Muscle layer of colon (tissue), 2 donors: ENCODE results near the gene LHX3.

Experiments used
- H3K27ac ChIP-seq: one replicate; pipeline ENCODE4 v1.7.0; 2013; ENCODE audit warnings: low read depth, mild to moderate bottlenecking, low read length, moderate library complexity
- H3K27me3 ChIP-seq, 2 donors: one replicate each; pipeline ENCODE4 v1.7.0; 2013; ENCODE audit warnings: low read length in 2 of 2, mild to moderate bottlenecking in 2 of 2; ENCODE audit not compliant: insufficient read depth in 2 of 2, control insufficient read depth in 1 of 2
- H3K36me3 ChIP-seq: one replicate; pipeline ENCODE4 v1.7.0; 2013; ENCODE audit warnings: mild to moderate bottlenecking, low read length; ENCODE audit not compliant: insufficient read depth
- H3K4me1 ChIP-seq: one replicate; pipeline ENCODE4 v1.7.0; 2013; ENCODE audit warnings: mild to moderate bottlenecking, low read length; ENCODE audit not compliant: insufficient read depth
- H3K4me3 ChIP-seq, 2 donors: one replicate each; pipeline ENCODE4 v1.7.0; 2013; ENCODE audit warnings: low read length in 2 of 2, low read depth in 1 of 2, mild to moderate bottlenecking in 1 of 2, moderate library complexity in 1 of 2
- H3K9ac ChIP-seq: one replicate; pipeline ENCODE4 v1.7.0; 2013; ENCODE audit warnings: low read length
- H3K9me3 ChIP-seq: one replicate; pipeline ENCODE4 v1.7.0; 2013; ENCODE audit warnings: mild to moderate bottlenecking, low read length
- donor health status: abdominal sarcoma.
- donor health status: Adenocarcinoma of cecum.

Gene LHX3

DNA sequence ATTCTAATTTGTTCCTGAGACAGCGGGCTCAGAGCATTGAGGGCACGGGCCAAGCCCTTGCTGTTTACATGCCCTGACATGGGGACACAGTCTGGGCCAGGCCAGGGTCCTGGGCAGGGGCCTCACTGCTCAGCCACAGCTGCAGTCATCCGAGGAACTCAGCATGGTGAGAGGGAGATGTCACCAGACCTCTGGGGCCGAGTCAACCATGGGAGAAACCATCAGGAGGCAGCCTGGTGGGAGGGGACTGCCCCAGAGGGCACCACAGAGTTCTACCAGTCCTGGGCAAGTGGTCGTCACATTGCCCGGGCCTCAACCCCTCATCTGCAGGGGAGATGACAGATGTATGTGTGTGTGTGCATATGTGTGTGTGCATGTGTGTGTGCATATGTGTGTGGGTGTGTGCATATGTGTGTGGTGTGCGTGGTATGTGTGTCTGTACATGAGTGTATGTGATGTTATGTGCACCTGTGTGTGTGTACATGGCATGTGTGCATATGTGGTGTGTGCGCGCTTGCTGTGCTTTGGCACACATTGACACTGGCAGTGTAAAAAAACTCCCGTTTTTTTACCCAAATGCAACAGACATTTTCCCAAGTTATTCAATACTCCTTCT lies 43.8 kb downstream of the LHX3 start:
- H3K36me3 ChIP-seq: no peaks in the 10 kb centered on the region
- no peak overlapping the region for H3K9ac ChIP-seq
- no peak overlapping the region for H3K27ac ChIP-seq
- no peak overlapping the region for H3K4me3 ChIP-seq
- no peaks in the 10 kb centered on the region for H3K9me3 ChIP-seq
- peaks cover 0 to 25% of the 10 kb centered on the region in 2 donors for H3K27me3 ChIP-seq
- no peaks in the 10 kb centered on the region for H3K4me1 ChIP-seq

- peaks cover under 1 to 30% of the 10 kb centered on the region in 2 donors for H3K27me3 ChIP-seq
- H3K36me3 ChIP-seq: no peaks in the 10 kb centered on the region
- H3K9ac ChIP-seq: no peak overlapping the region
- no peak overlapping the region for H3K27ac ChIP-seq
- no peaks in the 10 kb centered on the region for H3K4me1 ChIP-seq
- H3K9me3 ChIP-seq: no peaks in the 10 kb centered on the region
- H3K4me3 ChIP-seq: no peak overlapping the region
These were observed 44.5 kb downstream of the LHX3 start for GRCh38 chr9:136160381-136160841.

GRCh38 chr9:136159851-136160250 lies 45.1 kb downstream of the LHX3 start:
- no peak overlapping the region for H3K4me3 ChIP-seq
- no peaks in the 10 kb centered on the region for H3K4me1 ChIP-seq
- no peaks in the 10 kb centered on the region for H3K36me3 ChIP-seq
- no peak overlapping the region for H3K9ac ChIP-seq
- no peaks in the 10 kb centered on the region for H3K9me3 ChIP-seq
- no peak overlapping the region for H3K27ac ChIP-seq
- peaks cover 6 to 35% of the 10 kb centered on the region in 2 donors for H3K27me3 ChIP-seq

DNA sequence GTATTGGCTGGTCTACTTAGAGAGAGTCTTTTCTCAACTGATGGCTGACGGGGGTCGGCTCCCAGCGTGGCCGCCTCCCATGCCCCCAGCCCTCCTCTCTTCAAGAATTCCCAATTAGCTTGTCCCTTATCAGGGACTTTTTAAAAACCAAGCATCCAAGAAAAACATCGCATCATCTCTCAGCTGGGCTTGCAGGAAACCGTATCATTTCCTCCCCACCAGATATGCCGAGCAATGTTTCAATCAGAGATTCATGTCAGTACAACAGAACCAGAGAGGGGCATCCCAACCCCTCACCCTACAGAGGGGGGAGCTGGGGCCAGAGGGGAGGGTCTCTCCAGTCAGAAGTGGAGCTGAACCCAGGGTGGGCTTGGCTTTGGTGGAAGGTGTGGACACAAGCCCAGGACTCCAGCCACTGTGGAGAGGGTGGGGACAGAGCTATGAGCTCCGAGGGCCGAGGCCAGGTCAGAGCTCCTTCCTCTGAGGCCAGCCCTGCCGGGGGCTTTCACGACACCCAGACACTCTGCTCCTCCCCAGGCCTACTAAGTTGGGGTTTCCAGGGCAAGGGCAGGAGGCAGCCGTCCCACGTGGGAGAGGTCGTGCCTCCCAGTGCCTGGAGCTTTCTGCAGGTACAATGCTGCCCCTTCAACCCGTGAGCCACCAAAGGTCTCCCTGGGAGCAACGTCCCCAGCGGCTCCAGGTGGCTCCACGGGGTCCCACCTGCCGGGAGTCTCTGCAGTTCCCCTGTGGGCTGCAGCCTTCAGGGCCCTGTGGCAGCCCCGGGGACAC lies 47.3 kb downstream of the LHX3 start:
- Histone ChIP-seq H3K4me3 (no peak overlapping the region), H3K4me1 (no peaks in the 10 kb centered on the region), H3K36me3 (no peaks in the 10 kb centered on the region), H3K27me3 (peaks cover 7 to 36% of the 10 kb centered on the region in 2 donors), H3K9ac (no peak overlapping the region), H3K9me3 (no peaks in the 10 kb centered on the region), H3K27ac (no peak overlapping the region)

- Histone ChIP-seq H3K9me3 (no peaks in the 10 kb centered on the region), H3K9ac (no peak overlapping the region), H3K4me3 (no peak overlapping the region), H3K36me3 (no peaks in the 10 kb centered on the region), H3K27ac (no peak overlapping the region), H3K27me3 (peaks cover 7 to 36% of the 10 kb centered on the region in 2 donors), H3K4me1 (no peaks in the 10 kb centered on the region)
These were observed 48.5 kb downstream of the LHX3 start for GRCh38 chr9:136156209-136157120.

- H3K9me3 ChIP-seq: no peaks in the 10 kb centered on the region
- H3K4me1 ChIP-seq: no peaks in the 10 kb centered on the region
These were observed 49.4 kb downstream of the LHX3 start for GRCh38 chr9:136155576-136155975.

GRCh38 chr9:136154943-136155342 lies 50.0 kb downstream of the LHX3 start:
- Histone ChIP-seq H3K27me3 (peaks cover 7 to 35% of the 10 kb centered on the region in 2 donors), H3K27ac (no peak overlapping the region), H3K9me3 (no peaks in the 10 kb centered on the region), H3K4me3 (no peak overlapping the region), H3K9ac (no peak overlapping the region), H3K36me3 (no peaks in the 10 kb centered on the region), H3K4me1 (no peaks in the 10 kb centered on the region)

More at GRCh38 chr9:136155576-136155975, 49.4 kb downstream of the LHX3 start:
- no peaks in the 10 kb centered on the region for H3K36me3 ChIP-seq
- H3K27ac ChIP-seq: no peak overlapping the region
- peaks cover 7 to 36% of the 10 kb centered on the region in 2 donors for H3K27me3 ChIP-seq
- no peak overlapping the region for H3K9ac ChIP-seq
- no peak overlapping the region for H3K4me3 ChIP-seq

DNA sequence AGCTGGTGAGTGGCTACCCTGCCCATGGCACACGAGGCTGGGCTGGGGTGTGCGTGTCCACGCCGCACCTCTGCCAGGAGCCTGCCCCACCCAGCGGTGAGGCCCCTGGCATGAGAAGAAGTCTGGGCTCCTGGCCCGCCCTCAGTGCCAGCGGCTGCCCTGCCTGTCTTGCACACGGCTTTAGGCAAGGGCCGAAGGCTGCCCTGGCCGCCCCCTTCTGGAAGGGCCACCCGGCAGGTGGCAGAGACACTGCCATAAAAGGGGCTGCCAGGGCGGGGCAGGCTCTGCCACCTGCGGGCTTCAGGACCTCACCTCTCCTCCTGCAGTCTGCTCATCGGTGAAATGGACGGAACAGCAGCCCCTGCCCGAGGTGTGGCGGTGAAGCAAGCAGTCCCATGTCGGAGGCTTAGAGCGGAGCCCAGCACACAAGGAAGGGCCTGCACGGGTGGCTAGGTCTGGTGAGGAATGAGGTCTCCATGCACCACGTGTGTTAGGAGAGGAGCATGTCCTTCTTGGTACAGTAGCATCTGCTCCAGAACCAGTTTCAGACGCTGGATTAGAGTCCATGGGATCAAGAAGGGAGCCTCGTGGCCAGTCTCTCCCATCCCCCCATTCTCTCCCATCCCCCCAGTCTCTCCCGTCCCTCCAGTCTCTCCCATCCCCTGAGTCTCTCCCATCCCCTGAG lies 51.4 kb downstream of the LHX3 start:
- H3K27me3 ChIP-seq: peaks cover 7 to 41% of the 10 kb centered on the region in 2 donors
- H3K27ac ChIP-seq: no peak overlapping the region

GRCh38 chr9:136152931-136153330 lies 52.0 kb downstream of the LHX3 start:
- Histone ChIP-seq H3K9me3 (no peaks in the 10 kb centered on the region), H3K4me3 (no peak overlapping the region), H3K36me3 (no peaks in the 10 kb centered on the region), H3K4me1 (no peaks in the 10 kb centered on the region), H3K27ac (no peak overlapping the region), H3K27me3 (peaks cover 7 to 42% of the 10 kb centered on the region in 2 donors), H3K9ac (no peak overlapping the region)

More for the DNA sequence above, 51.4 kb downstream of the LHX3 start:
- Histone ChIP-seq H3K9me3 (no peaks in the 10 kb centered on the region), H3K4me3 (no peak overlapping the region), H3K36me3 (no peaks in the 10 kb centered on the region), H3K9ac (no peak overlapping the region), H3K4me1 (no peaks in the 10 kb centered on the region)

- Histone ChIP-seq H3K27me3 (peaks cover 7 to 44% of the 10 kb centered on the region in 2 donors), H3K9me3 (no peaks in the 10 kb centered on the region), H3K27ac (no peak overlapping the region), H3K36me3 (no peaks in the 10 kb centered on the region), H3K9ac (no peak overlapping the region), H3K4me1 (no peaks in the 10 kb centered on the region), H3K4me3 (no peak overlapping the region)
These were observed 52.4 kb downstream of the LHX3 start for GRCh38 chr9:136152543-136152866.
